Skeletal muscle satellite cell (primary cell): ENCODE results near the gene FLYWCH2.

Experiments
- H3K27me3 ChIP-seq: 2 replicates; pipeline ENCODE4 v1.7.0; 2013; ENCODE audit warnings: low read length; ENCODE audit not compliant: control insufficient read depth, insufficient read depth
- H3K36me3 ChIP-seq: 2 replicates; pipeline ENCODE4 v1.7.0; 2013; ENCODE audit warnings: mild to moderate bottlenecking, control low read depth, low read length; ENCODE audit not compliant: insufficient read depth
- H3K4me1 ChIP-seq: 2 replicates; pipeline ENCODE4 v1.7.0; 2013; ENCODE audit warnings: low read length; ENCODE audit not compliant: control insufficient read depth, insufficient read depth
- H3K4me2 ChIP-seq: 2 replicates; pipeline ENCODE4 v1.7.0; 2013; ENCODE audit warnings: mild to moderate bottlenecking, low read length
- H3K4me3 ChIP-seq: 2 replicates; pipeline ENCODE4 v1.7.0; 2013; ENCODE audit warnings: low read length
- H3K9ac ChIP-seq: 2 replicates; pipeline ENCODE4 v1.7.0; 2013; ENCODE audit warnings: mild to moderate bottlenecking, low read depth, low read length, moderate library complexity
- H3K9me3 ChIP-seq: replicated peaks from 2 replicates; pipeline ENCODE4 v1.7.0; 2013; ENCODE audit warnings: mild to moderate bottlenecking, control low read depth, low read length

FLYWCH2 gene

DNA sequence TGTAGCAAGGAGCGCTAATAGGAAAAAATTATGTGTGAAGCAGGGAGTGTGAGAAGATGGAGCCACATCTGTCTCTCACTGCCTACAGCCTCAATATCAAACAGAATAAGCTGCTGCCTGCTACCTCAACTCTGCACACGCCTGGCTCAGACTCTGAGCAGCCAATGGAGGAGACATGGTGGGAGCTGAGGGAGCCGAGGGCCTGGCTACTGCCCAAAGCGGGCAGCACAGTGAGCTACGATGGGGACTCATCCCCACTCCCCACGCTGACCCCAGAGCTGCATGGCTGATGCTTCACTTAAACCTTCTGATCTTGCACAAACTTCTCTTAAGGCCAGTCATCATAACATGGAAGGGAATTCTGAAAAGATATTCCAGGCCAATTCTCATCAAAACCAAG, 11.1 kb upstream of the FLYWCH2 start:
- Histone ChIP-seq H3K4me1 (peaks cover 6% of the 10 kb centered on the region), H3K36me3 (no peaks in the 10 kb centered on the region), H3K9ac (no peak overlapping the region)

GRCh38 chr16:2874032-2874911, 8.7 kb upstream of the FLYWCH2 start:
- H3K9ac ChIP-seq, result no peak overlapping the region
- H3K27me3 ChIP-seq, result no peaks in the 10 kb centered on the region
- no peak overlapping the region for H3K4me2 ChIP-seq
- H3K4me3 ChIP-seq, result no peak overlapping the region
- H3K36me3 ChIP-seq, result no peaks in the 10 kb centered on the region
- no peaks in the 10 kb centered on the region for H3K9me3 ChIP-seq
- no peaks in the 10 kb centered on the region for H3K4me1 ChIP-seq

More for the DNA sequence above, 11.1 kb upstream of the FLYWCH2 start:
- H3K4me3 ChIP-seq, result no peak overlapping the region
- no peaks in the 10 kb centered on the region for H3K27me3 ChIP-seq
- no peaks in the 10 kb centered on the region for H3K9me3 ChIP-seq
- no peak overlapping the region for H3K4me2 ChIP-seq

DNA sequence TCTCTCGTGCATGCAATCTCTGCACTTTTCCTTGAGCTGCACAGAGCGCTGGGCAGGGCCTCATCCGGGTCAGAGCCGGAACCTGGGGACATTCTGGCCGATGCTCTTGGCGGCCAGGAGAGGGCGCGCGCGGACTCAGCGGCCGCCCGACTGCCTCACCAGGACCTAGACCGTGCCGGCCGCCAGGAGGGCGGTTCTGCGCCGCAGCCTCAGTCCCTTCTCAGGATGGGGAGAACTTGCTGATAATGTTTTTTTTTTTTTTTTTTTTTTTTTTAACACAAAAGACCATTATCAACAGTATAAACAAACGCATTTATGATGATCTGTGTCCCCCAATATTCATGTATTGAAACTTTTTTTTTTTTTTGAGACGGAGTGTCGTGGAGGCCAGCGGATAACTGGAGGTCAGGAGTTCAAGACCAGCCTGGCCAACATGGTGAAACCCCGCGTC, 8.1 kb upstream of the FLYWCH2 start:
- H3K27me3 ChIP-seq, result no peaks in the 10 kb centered on the region
- no peak overlapping the region for H3K9ac ChIP-seq
- no peaks in the 10 kb centered on the region for H3K36me3 ChIP-seq
- H3K9me3 ChIP-seq, result no peaks in the 10 kb centered on the region
- H3K4me1 ChIP-seq, result no peaks in the 10 kb centered on the region
- H3K4me3 ChIP-seq, result no peak overlapping the region
- no peak overlapping the region for H3K4me2 ChIP-seq

DNA sequence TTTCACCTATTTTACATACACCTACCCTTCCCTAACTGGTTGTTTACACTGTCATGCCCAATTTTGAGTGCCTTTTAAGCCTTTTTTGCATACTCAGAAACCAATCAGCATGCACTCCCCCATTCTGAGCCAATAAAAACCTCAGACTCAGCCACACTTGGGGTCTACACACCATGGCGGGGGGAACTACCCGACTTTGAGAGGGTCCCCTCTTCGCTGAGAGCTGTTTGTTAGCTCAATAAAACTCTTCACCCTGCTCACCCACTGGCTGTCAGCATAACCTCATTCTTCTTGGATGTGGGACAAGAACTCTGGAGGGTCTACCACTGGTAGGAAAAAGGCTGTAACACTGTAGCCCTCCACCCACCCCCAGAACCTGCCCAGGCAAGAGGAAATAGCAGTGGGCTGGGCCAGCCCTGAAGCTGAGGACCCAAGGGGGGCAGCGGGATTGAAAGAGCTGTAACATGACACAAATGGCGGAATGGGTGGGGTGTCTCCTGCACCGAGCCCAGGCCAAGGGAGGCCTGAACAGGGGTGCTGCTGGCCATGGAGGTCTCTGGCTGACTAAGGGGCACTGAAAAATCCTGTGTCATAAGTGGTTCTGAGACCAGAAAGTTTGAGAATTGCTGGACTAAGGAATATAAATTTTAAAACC, 3.0 kb upstream of the FLYWCH2 start:
- no peaks in the 10 kb centered on the region for H3K9me3 ChIP-seq
- H3K4me1 ChIP-seq, result peaks cover 9% of the 10 kb centered on the region
- H3K36me3 ChIP-seq, result no peaks in the 10 kb centered on the region
- H3K4me2 ChIP-seq, result no peak overlapping the region
- H3K9ac ChIP-seq, result no peak overlapping the region
- no peaks in the 10 kb centered on the region for H3K27me3 ChIP-seq
- no peak overlapping the region for H3K4me3 ChIP-seq

DNA sequence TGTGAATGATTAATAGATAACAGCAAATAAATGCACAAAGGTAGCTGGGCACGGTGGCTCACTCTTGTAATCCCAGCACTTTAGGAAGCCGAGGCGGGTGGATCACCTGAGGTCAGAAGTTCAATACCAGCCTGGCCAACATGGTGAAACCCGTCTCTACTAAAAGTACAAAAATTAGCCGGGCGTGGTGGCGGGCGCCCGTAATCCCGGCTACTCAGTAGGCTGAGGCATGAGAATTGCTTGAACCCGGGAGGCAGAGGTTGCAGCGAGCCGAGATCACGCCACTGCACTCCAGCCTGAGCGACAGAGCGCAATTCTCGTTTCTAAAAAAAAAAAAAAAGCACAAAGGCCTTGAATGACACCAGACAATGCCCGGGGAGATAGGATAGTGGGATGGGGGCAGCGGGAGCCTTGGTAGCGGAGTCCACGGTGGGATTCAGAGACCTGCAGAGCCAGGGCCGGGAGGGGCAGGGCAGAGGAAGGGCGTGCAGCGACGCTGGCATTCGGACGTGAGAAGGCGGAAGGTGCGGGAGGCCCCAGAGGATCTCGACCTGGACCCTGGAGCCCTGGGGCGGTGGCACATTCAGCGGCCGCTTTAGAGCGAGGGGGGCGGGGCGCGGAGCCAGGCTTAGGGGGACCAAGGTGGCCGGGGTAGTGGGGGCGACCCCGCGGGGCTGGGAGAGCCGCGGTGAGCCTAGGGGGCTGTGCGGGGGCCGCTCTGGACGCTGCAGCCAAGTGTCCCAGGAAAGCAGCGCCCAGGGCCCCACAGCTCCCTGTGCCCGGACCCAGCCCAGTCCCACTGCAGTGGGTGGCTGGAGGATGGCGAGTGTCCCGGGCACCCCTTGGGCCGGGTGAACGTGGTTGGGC, 999 bp upstream of the FLYWCH2 start:
- H3K4me3 ChIP-seq, result peak overlapping the region; percentile 97
- no peaks in the 10 kb centered on the region for H3K9me3 ChIP-seq
- peak overlapping the region; percentile 93 for H3K9ac ChIP-seq
- peak overlapping the region; percentile 99 for H3K4me2 ChIP-seq
- H3K36me3 ChIP-seq, result no peaks in the 10 kb centered on the region
- H3K27me3 ChIP-seq, result no peaks in the 10 kb centered on the region
- H3K4me1 ChIP-seq, result peaks cover 9% of the 10 kb centered on the region

DNA sequence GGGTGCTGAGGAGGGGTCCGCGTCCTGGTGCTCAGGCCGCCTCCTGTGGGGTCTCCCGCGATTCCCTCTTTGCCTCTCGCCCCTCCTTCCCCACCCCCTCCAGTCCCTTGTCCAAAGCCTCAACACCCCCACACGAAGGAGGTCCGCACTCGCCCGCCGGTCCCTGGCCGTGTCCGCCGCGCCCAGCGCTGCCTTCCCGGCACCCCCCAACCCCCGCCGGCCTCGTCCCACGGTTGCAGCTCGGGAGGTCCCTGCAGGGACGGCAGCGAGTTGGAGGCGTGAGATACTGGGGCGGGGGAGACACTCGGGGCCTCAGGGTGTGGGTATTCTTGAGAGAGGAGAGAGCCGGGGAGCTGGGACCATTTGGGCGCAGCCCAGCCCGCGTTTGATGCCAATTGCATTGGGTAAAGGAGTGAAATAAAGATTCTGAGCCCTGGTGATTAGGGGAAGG, 468 bp downstream of the FLYWCH2 start:
- Histone ChIP-seq H3K4me2 (peak overlapping the region; percentile 99), H3K9me3 (no peaks in the 10 kb centered on the region), H3K9ac (peak overlapping the region; percentile 93), H3K4me3 (peak overlapping the region; percentile 97), H3K27me3 (no peaks in the 10 kb centered on the region), H3K4me1 (peaks cover 9% of the 10 kb centered on the region), H3K36me3 (no peaks in the 10 kb centered on the region)

GRCh38 chr16:2884041-2884451, 1.0 kb downstream of the FLYWCH2 start:
- H3K4me3 ChIP-seq, result peak overlapping the region; percentile 97

DNA sequence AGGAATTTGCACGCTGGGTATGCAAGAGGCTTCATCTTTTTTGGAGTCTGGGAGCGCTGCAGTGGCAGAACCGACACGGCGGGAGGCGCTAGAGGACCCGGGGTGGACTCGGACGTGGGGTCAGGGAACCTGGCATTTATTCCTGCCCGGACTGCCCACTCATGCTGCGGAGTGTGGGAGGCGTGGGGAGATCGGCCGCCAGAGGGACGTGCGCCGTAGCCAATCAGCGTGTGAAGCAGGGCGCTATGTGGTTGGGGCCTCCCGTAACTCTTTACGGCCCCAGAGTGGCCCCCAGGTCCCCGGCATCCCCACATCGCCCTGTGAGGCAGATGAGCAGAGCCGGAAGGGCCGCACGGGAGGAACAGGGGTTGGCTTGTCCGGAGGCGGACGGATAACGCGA, 11.2 kb downstream of the FLYWCH2 start:
- H3K27me3 ChIP-seq, result no peaks in the 10 kb centered on the region
- no peak overlapping the region for H3K4me3 ChIP-seq
- H3K9me3 ChIP-seq, result no peaks in the 10 kb centered on the region
- H3K4me2 ChIP-seq, result no peak overlapping the region
- H3K4me1 ChIP-seq, result peaks cover 7% of the 10 kb centered on the region
- peaks cover 3% of the 10 kb centered on the region for H3K36me3 ChIP-seq
- no peak overlapping the region for H3K9ac ChIP-seq

More at GRCh38 chr16:2884041-2884451, 1.0 kb downstream of the FLYWCH2 start:
- Histone ChIP-seq H3K27me3 (no peaks in the 10 kb centered on the region), H3K9ac (peak overlapping the region; percentile 93), H3K4me2 (peak overlapping the region; percentile 99), H3K36me3 (no peaks in the 10 kb centered on the region), H3K9me3 (no peaks in the 10 kb centered on the region), H3K4me1 (peaks cover 9% of the 10 kb centered on the region)

DNA sequence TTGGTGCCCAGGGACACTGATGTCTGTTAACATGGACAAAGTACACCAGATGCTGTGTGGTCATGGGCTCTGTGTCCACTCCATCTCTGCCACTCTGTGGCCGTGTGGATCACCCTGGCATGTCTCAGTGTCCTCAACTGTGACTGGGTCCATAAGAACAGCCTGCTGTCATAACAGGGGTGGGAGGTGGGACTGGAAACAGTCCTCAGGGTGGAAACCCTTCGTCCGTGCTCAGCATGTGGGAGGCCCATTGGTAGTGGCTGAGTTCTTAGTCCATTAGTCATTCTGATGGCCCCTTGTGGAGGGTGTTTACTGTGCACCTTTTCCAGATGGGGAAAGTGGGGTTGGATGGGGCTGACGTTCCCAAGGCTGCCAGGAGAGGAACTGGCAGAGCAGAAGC, 12.8 kb downstream of the FLYWCH2 start:
- Histone ChIP-seq H3K4me2 (no peak overlapping the region), H3K36me3 (peaks cover 8% of the 10 kb centered on the region), H3K9ac (no peak overlapping the region), H3K4me1 (peaks cover 4% of the 10 kb centered on the region), H3K9me3 (no peaks in the 10 kb centered on the region), H3K4me3 (no peak overlapping the region), H3K27me3 (no peaks in the 10 kb centered on the region)

GRCh38 chr16:2896480-2897010, 13.5 kb downstream of the FLYWCH2 start:
- H3K4me3 ChIP-seq, result no peak overlapping the region
- peaks cover 8% of the 10 kb centered on the region for H3K36me3 ChIP-seq
- no peak overlapping the region for H3K9ac ChIP-seq
- peaks cover 3% of the 10 kb centered on the region for H3K4me1 ChIP-seq
- no peaks in the 10 kb centered on the region for H3K27me3 ChIP-seq
- H3K4me2 ChIP-seq, result no peak overlapping the region
- H3K9me3 ChIP-seq, result no peaks in the 10 kb centered on the region

DNA sequence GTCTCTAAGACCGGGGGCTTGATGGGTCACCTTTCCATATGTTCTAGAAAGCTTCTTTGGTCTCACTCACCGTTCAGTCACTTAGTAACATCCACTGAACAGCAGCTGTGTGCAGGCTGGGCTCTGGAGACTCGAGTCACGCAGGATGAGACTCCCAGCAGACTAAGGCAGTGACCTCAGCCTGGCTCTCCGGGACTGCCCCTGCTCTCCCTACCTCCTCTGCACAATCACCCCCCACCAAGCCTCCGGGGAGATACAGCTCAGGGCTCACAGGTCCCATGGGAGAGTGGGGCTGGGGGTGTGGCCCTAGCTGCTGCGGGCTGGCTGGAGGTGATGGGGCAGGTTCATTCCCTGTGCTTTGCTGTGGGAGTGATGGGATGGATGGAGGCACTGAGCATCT, 14.1 kb downstream of the FLYWCH2 start:
- Histone ChIP-seq H3K9ac (no peak overlapping the region), H3K4me3 (no peak overlapping the region), H3K4me2 (no peak overlapping the region), H3K9me3 (no peaks in the 10 kb centered on the region), H3K27me3 (no peaks in the 10 kb centered on the region), H3K36me3 (peaks cover 8% of the 10 kb centered on the region), H3K4me1 (peaks cover 3% of the 10 kb centered on the region)
